Measurements from ENCODE around the gene CUX1. TPM values are rescaled to one million over a fixed set of nuclear protein-coding genes. Genes with fewer than 3 reads are reported as not detected.
"Not testable (repeated sequence)": the region's sequence is repeated elsewhere in the genome, so short reads cannot be mapped to it uniquely, and the experiment has no call there.

Gene CUX1
- polyA plus RNA-seq, 4 donors = 29.2 to 77.5 (median 32.3) TPM

- 96 to 97% (median 96%) methylated on average over 23 to 24 of the region's 24 CpGs for WGBS, 3 donors
- FAIRE-seq = no peak
- Histone ChIP-seq H3K4me1 (ENCODE audit: control insufficient read depth in 3 of 3, insufficient read depth in 2 of 3, low read depth in 1 of 3, low read length in 2 of 3) (peaks cover 0 to 8% (median 0%) of the 10 kb centered on the region in 3 donors), H3K27ac (ENCODE audit: low read depth in 1 of 3, low read length in 2 of 3) (no peak overlapping the region), H3K4me3 (ENCODE audit: low read depth in 1 of 3, low read length in 3 of 3) (no peak overlapping the region), H3K27me3 (ENCODE audit: control insufficient read depth in 3 of 3, insufficient read depth in 3 of 3, low read length in 3 of 3) (no peaks in the 10 kb centered on the region), H3K36me3 (ENCODE audit: control insufficient read depth in 3 of 3, insufficient read depth in 2 of 3, low read depth in 1 of 3, low read length in 3 of 3) (peaks cover 0 to 84% (median 5%) of the 10 kb centered on the region in 3 donors), H3K9me3 (ENCODE audit: control insufficient read depth in 2 of 2, insufficient read depth in 1 of 2, low read depth in 1 of 2, low read length in 1 of 2) (no peaks in the 10 kb centered on the region)
- DNase-seq = no peak
Observed at GRCh38 chr7:101919363-101920115, 102.1 kb downstream of the CUX1 start.

- H3K4me3 ChIP-seq (ENCODE audit: low read depth in 1 of 3, low read length in 3 of 3) = no peak overlapping the region
- H3K27me3 ChIP-seq (ENCODE audit: control insufficient read depth in 3 of 3, insufficient read depth in 3 of 3, low read length in 3 of 3) = no peaks in the 10 kb centered on the region
- no peak overlapping the region for H3K27ac ChIP-seq (ENCODE audit: low read depth in 1 of 3, low read length in 2 of 3)
- DNase-seq (no peak), FAIRE-seq (no peak)
- peaks cover 0 to 76% (median 0%) of the 10 kb centered on the region in 3 donors for H3K36me3 ChIP-seq (ENCODE audit: control insufficient read depth in 3 of 3, insufficient read depth in 2 of 3, low read depth in 1 of 3, low read length in 3 of 3)
- H3K4me1 ChIP-seq (ENCODE audit: control insufficient read depth in 3 of 3, insufficient read depth in 2 of 3, low read depth in 1 of 3, low read length in 2 of 3) = peaks cover 0 to 8% (median 0%) of the 10 kb centered on the region in 3 donors
- H3K9me3 ChIP-seq (ENCODE audit: control insufficient read depth in 2 of 2, insufficient read depth in 1 of 2, low read depth in 1 of 2, low read length in 1 of 2) = no peaks in the 10 kb centered on the region
- 92 to 94% (median 94%) methylated on average over 11 of the region's 11 CpGs for WGBS, 3 donors
Observed at GRCh38 chr7:101921061-101921460, 103.6 kb downstream of the CUX1 start.

GRCh38 chr7:101921546-101922489 is 104.4 kb downstream of the CUX1 start:
- FAIRE-seq = not testable (repeated sequence)

GRCh38 chr7:101922631-101923601 is 105.5 kb downstream of the CUX1 start:
- DNase-seq (no peak), FAIRE-seq (no peak)
- peaks cover 0 to 68% (median 0%) of the 10 kb centered on the region in 3 donors for H3K36me3 ChIP-seq (ENCODE audit: control insufficient read depth in 3 of 3, insufficient read depth in 2 of 3, low read depth in 1 of 3, low read length in 3 of 3)
- WGBS, 3 donors = 90 to 92% (median 92%) methylated on average over 24 of the region's 24 CpGs
- no peaks in the 10 kb centered on the region for H3K9me3 ChIP-seq (ENCODE audit: control insufficient read depth in 2 of 2, insufficient read depth in 1 of 2, low read depth in 1 of 2, low read length in 1 of 2)
- no peak overlapping the region for H3K4me3 ChIP-seq (ENCODE audit: low read depth in 1 of 3, low read length in 3 of 3)
- H3K27me3 ChIP-seq (ENCODE audit: control insufficient read depth in 3 of 3, insufficient read depth in 3 of 3, low read length in 3 of 3) = no peaks in the 10 kb centered on the region
- H3K27ac ChIP-seq (ENCODE audit: low read depth in 1 of 3, low read length in 2 of 3) = no peak overlapping the region
- peaks cover 0 to 8% (median 0%) of the 10 kb centered on the region in 3 donors for H3K4me1 ChIP-seq (ENCODE audit: control insufficient read depth in 3 of 3, insufficient read depth in 2 of 3, low read depth in 1 of 3, low read length in 2 of 3)

More at GRCh38 chr7:101921546-101922489, 104.4 kb downstream of the CUX1 start:
- H3K4me3 ChIP-seq (ENCODE audit: low read depth in 1 of 3, low read length in 3 of 3); H3K27me3 ChIP-seq (ENCODE audit: control insufficient read depth in 3 of 3, insufficient read depth in 3 of 3, low read length in 3 of 3); H3K9me3 ChIP-seq (ENCODE audit: control insufficient read depth in 2 of 2, insufficient read depth in 1 of 2, low read depth in 1 of 2, low read length in 1 of 2); H3K4me1 ChIP-seq (ENCODE audit: control insufficient read depth in 3 of 3, insufficient read depth in 2 of 3, low read depth in 1 of 3, low read length in 2 of 3); H3K27ac ChIP-seq (ENCODE audit: low read depth in 1 of 3, low read length in 2 of 3); DNase-seq: not testable (repeated sequence)
- H3K36me3 ChIP-seq (ENCODE audit: control insufficient read depth in 3 of 3, insufficient read depth in 2 of 3, low read depth in 1 of 3, low read length in 3 of 3) = peaks cover 0 to 75% (median 0%) of the 10 kb centered on the region in 3 donors
- WGBS, 3 donors = 91 to 94% (median 93%) methylated on average over 14 of the region's 14 CpGs

GRCh38 chr7:101923602-101923985 is 106.2 kb downstream of the CUX1 start:
- H3K9me3 ChIP-seq (ENCODE audit: control insufficient read depth in 2 of 2, insufficient read depth in 1 of 2, low read depth in 1 of 2, low read length in 1 of 2) = no peaks in the 10 kb centered on the region
- DNase-seq = no peak
- WGBS, 3 donors = 91 to 96% (median 92%) methylated on average over 11 of the region's 11 CpGs

GRCh38 chr7:101924171-101924570 is 106.7 kb downstream of the CUX1 start:
- FAIRE-seq (no peak), DNase-seq (no peak)
- Histone ChIP-seq H3K36me3 (ENCODE audit: control insufficient read depth in 3 of 3, insufficient read depth in 2 of 3, low read depth in 1 of 3, low read length in 3 of 3) (peaks cover 0 to 58% (median 0%) of the 10 kb centered on the region in 3 donors), H3K4me3 (ENCODE audit: low read depth in 1 of 3, low read length in 3 of 3) (no peak overlapping the region), H3K27me3 (ENCODE audit: control insufficient read depth in 3 of 3, insufficient read depth in 3 of 3, low read length in 3 of 3) (no peaks in the 10 kb centered on the region), H3K4me1 (ENCODE audit: control insufficient read depth in 3 of 3, insufficient read depth in 2 of 3, low read depth in 1 of 3, low read length in 2 of 3) (peaks cover 0 to 8% (median 0%) of the 10 kb centered on the region in 3 donors), H3K9me3 (ENCODE audit: control insufficient read depth in 2 of 2, insufficient read depth in 1 of 2, low read depth in 1 of 2, low read length in 1 of 2) (no peaks in the 10 kb centered on the region), H3K27ac (ENCODE audit: low read depth in 1 of 3, low read length in 2 of 3) (no peak overlapping the region)
- WGBS, 3 donors = 75 to 89% (median 83%) methylated on average over 9 of the region's 9 CpGs

More at GRCh38 chr7:101923602-101923985, 106.2 kb downstream of the CUX1 start:
- H3K27me3 ChIP-seq (ENCODE audit: control insufficient read depth in 3 of 3, insufficient read depth in 3 of 3, low read length in 3 of 3) = no peaks in the 10 kb centered on the region
- H3K4me3 ChIP-seq (ENCODE audit: low read depth in 1 of 3, low read length in 3 of 3) = no peak overlapping the region
- no peak overlapping the region for H3K27ac ChIP-seq (ENCODE audit: low read depth in 1 of 3, low read length in 2 of 3)
- H3K4me1 ChIP-seq (ENCODE audit: control insufficient read depth in 3 of 3, insufficient read depth in 2 of 3, low read depth in 1 of 3, low read length in 2 of 3) = peaks cover 0 to 8% (median 0%) of the 10 kb centered on the region in 3 donors
- no peak for FAIRE-seq
- H3K36me3 ChIP-seq (ENCODE audit: control insufficient read depth in 3 of 3, insufficient read depth in 2 of 3, low read depth in 1 of 3, low read length in 3 of 3) = peaks cover 0 to 62% (median 0%) of the 10 kb centered on the region in 3 donors

GRCh38 chr7:101926265-101926664 is 108.8 kb downstream of the CUX1 start:
- WGBS, 3 donors = 93 to 95% (median 93%) methylated on average over 3 of the region's 3 CpGs
- DNase-seq = no peak
- H3K27ac ChIP-seq (ENCODE audit: low read depth in 1 of 3, low read length in 2 of 3) = no peak overlapping the region
- peaks cover 0 to 8% (median 0%) of the 10 kb centered on the region in 3 donors for H3K4me1 ChIP-seq (ENCODE audit: control insufficient read depth in 3 of 3, insufficient read depth in 2 of 3, low read depth in 1 of 3, low read length in 2 of 3)
- no peak for FAIRE-seq
- H3K4me3 ChIP-seq (ENCODE audit: low read depth in 1 of 3, low read length in 3 of 3) = no peak overlapping the region
- peaks cover 0 to 5% of the 10 kb centered on the region in 2 donors for H3K9me3 ChIP-seq (ENCODE audit: control insufficient read depth in 2 of 2, insufficient read depth in 1 of 2, low read depth in 1 of 2, low read length in 1 of 2)
- no peaks in the 10 kb centered on the region for H3K27me3 ChIP-seq (ENCODE audit: control insufficient read depth in 3 of 3, insufficient read depth in 3 of 3, low read length in 3 of 3)
- peaks cover 0 to 52% (median 0%) of the 10 kb centered on the region in 3 donors for H3K36me3 ChIP-seq (ENCODE audit: control insufficient read depth in 3 of 3, insufficient read depth in 2 of 3, low read depth in 1 of 3, low read length in 3 of 3)

Measured in small intestine (tissue), 7 donors.